Subcutaneous adipose tissue (tissue), 4 donors: Measurements from ENCODE around the gene NR2F1. TPM values are rescaled to one million over a fixed set of nuclear protein-coding genes. Genes with fewer than 3 reads are reported as not detected.

Source experiments
- CTCF ChIP-seq: fragments of 450-650 bp; IDR thresholded peaks from one replicate; pipeline ENCODE4 v1.5.1; 2016; ENCODE audit warnings: low read depth, mild to moderate bottlenecking, control low read depth, antibody characterized with exemption, moderate library complexity
- total RNA-seq, 4 donors: library from RNA; depleted of rRNA; stranded (reverse); fragments of >200 nt; gene quantifications; one replicate each; pipeline ENCODE4 v1.1.0, GENCODE V29; 2016

NR2F1 gene
- total RNA-seq, 4 donors from 2014 or later, result 1.5 to 7.8 (median 2.4) TPM

- no peak for TF ChIP-seq CTCF
Observed at GRCh38 chr5:93570294-93571113, 12.5 kb upstream of the NR2F1 start.

GRCh38 chr5:93571114-93571949 is 11.7 kb upstream of the NR2F1 start:
- no peak for TF ChIP-seq CTCF

- no peak for TF ChIP-seq CTCF
Observed at GRCh38 chr5:93572101-93572607, 10.9 kb upstream of the NR2F1 start.

GRCh38 chr5:93572608-93573353 is 10.2 kb upstream of the NR2F1 start:
- TF ChIP-seq CTCF, result no peak

GRCh38 chr5:93573354-93574351 is 9.4 kb upstream of the NR2F1 start:
- TF ChIP-seq CTCF, result no peak

- no peak for TF ChIP-seq CTCF
Observed at GRCh38 chr5:93574491-93575305, 8.3 kb upstream of the NR2F1 start.
